ENCODE results near the gene PLEKHG4B.
"Not testable (repeated sequence)": the region's sequence is repeated elsewhere in the genome, so short reads cannot be mapped to it uniquely, and the experiment has no call there.

Gene PLEKHG4B

DNA sequence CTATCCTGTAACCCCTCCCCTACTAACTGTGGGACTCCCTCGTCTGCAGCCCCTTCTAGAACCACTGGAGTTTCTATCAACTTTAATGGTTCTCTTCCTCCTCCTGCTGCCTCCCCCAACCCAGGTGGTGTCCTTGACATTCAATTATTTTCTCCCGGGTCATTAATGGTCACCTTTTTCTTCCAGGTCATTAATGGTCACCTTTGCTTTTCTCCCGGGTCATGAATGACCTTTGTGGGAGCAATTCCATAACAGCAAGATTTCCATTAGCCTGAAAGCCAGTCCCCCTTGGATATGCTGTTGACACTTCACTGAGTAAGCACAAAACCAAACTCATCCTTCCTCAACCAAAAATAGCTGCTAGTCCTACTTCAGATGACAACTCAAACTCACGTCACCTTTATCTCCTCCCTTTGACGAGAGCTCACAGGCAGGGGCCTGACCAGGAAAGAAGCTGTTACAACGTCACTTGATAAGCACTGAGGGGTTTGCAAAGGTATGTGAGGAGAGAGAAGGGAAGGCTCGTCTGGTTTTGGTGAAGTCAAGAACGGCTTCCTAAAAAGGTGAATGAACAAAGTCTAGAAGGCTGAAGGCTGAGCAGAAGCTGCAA is 115.1 kb downstream of the PLEKHG4B start:
- Histone ChIP-seq H3K27ac (no peak overlapping the region), H3K4me3 (no peak overlapping the region)

DNA sequence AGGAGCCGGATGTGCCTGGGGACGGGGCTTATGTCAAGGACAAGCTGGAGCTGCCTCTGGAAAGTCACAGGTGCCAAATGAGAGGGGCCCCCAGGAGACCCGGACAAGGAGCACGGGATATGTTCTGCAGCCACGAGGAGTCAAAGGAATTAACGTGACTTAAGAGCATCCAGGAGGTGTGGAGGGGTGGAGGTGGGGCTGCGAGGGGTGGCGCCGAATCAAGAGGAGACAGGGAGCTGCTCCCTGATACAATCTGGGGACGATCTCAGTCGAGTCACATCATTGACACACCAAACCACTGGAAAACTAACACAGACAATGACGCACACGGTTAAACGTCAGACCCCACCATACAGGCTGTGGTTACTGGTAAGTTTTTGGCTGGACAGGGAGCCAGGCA is 115.6 kb downstream of the PLEKHG4B start:
- Histone ChIP-seq H3K27ac (no peak overlapping the region), H3K4me3 (no peak overlapping the region)

DNA sequence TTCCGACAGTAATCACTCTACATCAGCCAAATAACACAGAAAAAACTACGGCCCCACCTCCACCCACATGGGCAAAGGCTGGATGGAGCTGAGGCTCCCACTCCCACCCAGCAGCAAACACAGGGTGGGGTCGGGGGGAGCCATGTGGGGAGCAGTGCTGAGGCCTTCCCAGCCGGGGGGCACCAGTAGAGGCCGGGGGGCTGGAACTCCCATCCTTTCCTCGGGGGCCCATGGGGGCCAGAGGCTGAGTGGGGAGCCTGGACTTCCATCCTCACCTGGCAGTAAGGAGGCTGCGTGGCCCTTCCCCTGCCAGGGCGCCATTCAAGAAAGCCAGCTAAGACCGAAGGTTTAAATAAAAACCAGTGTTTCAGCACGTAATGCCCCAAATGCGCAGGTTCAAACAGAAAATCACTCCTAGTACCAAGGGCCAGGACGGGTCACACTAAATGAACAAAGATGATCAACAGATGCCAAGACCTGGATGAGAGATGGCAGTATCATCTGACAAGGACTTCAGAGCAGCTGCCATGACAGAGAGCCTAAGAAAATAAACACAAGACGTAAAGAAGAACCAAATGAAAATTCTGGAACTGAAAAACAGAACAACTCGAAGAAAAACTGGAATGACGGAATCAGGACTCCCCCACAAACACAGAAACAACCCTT is 116.6 kb downstream of the PLEKHG4B start:
- H3K27ac ChIP-seq, result no peak overlapping the region
- no peak overlapping the region for H3K4me3 ChIP-seq

DNA sequence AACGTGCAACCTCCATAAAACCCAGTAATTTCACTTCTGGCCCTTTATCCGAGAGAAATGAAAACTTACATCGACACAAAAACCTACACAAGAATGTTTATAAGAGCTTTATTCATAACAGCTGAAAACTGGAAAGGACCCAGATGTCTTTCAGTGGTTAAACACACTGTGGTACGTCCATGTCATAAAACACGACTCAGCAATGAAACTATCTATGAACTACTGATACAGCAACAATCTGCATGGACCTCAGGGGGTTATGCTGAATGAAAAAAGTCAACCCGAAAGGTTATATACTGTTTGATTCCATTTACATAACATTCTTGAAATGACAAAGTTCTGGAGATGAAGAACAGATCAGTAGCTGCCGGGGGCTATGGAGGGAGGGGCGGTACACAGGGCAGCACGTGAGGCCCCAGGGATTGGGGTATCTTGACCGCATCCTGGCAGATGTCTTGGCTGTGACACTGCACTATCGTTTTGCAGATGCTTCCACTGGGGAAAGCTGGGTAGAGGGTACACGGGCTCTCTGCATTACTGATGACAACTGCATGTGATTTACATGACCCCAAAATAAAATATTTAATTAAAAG is 121.9 kb downstream of the PLEKHG4B start:
- no peak overlapping the region for H3K4me3 ChIP-seq
- peak overlapping the region in 1 of 21 experiments; percentile 51 for H3K27ac ChIP-seq

DNA sequence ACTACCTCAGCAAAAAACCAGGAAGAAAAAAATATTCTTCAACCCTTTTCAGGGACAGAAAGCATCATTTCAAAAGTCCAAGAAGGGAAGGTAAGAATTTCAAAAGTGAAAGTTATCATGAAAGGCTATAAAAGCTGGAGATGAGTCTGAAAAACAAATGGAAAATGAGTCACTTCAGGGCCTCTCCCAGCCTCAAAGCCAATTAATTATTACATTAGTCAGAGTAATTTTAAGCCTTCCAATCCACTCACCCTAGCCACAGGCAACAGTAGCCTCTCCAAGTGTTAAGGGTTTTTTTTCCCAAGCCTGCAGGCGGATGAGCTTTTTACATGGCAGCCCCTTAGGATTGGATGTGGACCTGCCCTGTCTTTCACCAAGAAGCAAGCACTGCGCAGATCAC is 123.3 kb downstream of the PLEKHG4B start:
- not testable (repeated sequence) for H3K4me3 ChIP-seq
- H3K27ac ChIP-seq, result peak overlapping the region in 6 of 21 experiments; percentile 14 to 63 (median 45)

DNA sequence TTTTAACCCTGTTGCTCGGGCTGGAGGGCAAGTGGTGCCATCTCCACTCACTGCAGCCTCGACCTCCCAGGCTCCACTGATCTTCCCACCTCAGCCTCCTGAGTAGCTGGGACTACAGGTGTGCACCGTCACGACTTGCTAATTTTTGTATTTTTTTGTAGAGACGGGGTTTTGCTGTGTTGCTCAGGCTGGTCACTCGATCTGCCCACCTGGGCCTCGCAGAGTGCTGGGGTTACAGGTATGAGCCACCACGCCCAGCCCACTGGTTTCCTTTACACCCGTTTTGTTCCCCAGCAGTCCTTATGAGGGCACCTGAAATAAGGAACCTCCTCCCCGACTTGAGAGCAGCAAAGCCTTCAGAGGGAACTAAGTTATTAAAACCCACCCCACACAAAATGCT is 124.1 kb downstream of the PLEKHG4B start:
- H3K4me3 ChIP-seq, result not testable (repeated sequence)
- peak overlapping the region in 1 of 21 experiments; percentile 3 for H3K27ac ChIP-seq

DNA sequence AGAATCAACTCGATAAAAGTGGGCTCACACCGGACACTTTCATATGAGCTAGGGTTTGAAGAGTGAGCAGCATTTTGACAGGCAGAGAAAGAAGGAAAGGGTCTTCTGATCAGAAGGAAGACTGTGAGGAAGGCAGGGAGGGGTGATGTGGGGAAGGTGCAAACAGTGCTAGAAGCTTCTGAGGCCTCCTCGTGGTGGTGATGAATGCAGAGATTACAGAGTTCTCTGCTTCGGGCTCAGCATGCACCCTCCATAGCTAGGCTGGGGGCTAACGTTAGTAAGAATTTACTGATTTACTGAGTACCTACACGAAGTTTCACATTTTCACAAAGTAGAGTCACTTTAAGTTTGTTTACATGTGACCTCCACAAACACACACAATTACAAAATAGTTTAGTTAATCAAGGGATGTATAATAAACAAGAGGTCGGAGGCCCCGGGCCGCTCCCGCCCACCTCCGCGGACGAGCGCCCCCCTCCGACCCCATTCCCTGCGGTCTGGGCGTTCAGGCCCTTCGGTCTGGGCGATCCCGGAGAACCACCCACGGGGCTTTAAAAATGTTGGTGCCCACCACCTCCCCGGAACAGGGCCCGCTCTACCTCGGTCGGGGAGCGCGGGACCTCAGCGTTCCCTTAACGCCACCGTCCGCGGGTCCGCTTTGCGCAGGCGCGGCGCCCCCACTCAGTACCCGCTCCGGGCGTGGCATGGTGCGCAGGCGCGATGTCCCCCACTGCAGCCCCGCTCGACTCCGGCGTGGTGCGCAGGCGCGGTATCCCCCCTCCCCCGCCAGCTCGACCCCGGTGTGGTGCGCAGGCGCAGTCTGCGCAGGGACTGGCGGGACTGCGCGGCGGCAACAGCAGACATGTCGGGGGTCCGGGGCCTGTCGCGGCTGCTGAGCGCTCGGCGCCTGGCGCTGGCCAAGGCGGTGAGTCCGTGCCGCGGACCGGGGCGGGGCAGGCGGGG is 125.8 kb downstream of the PLEKHG4B start, which contains the start of the genes CCDC127 and SDHA:
Gene CCDC127 (minus strand): TSS at position 660 of the 963 bp plus-strand sequence. CDS start 1,304 bp downstream, outside the sequence.
Gene SDHA (plus strand): TSS at position 827 of the 963 bp plus-strand sequence. CDS start 36 bp downstream, at position 863.
- peak within 1 kb of the TSS; percentile 68 to 99 (median 93) for H3K27ac ChIP-seq

DNA sequence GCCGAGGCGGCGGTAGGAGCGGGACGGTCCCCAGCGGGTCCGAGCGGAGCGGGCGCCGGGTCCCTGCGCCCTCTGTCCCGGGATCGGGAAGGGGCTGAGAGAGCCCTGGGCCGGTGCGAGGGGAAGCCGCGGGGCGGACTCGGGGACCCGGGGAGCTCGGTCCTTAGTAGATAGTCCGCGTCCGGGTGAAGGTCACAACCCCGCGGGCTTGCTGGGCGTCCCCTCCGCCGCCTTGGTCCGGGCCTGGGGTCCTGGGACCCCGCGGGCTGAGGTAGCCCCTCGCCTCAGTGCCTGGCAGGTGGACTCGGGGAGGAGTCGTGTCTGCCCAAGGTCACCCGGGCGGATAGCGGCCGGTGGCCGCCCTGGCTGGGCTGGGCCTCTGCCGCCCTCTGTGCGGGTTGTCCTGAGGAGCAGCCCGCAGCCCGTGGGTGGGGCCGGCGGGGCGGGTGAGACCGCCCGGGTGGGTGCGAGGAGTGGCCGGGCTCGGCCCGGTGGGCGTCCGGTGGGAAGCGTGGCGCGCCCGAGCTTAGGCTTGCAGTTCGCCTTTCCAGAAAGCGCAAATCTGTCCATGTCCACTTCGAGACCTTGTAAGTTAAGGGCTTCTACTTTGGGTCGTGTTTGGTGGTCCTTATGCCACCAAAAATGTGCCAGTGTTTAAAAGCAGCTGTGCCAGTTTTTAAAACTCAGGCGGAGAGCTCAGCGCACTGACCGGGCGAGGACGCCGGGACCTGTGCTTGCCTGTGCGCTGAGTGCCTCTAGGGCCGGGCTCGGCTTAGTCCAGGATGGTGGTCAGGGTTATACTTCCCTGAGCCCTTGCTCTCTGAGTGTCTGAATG is 126.7 kb downstream of the PLEKHG4B start:
- Histone ChIP-seq H3K27ac (peak overlapping the region; percentile 68 to 99 (median 93)), H3K4me3 (peak overlapping the region; percentile 53 to 99 (median 80))

More for the DNA sequence above, 125.8 kb downstream of the PLEKHG4B start, which contains the start of the genes CCDC127 and SDHA:
- peak within 1 kb of the TSS; percentile 53 to 99 (median 80) for H3K4me3 ChIP-seq

DNA sequence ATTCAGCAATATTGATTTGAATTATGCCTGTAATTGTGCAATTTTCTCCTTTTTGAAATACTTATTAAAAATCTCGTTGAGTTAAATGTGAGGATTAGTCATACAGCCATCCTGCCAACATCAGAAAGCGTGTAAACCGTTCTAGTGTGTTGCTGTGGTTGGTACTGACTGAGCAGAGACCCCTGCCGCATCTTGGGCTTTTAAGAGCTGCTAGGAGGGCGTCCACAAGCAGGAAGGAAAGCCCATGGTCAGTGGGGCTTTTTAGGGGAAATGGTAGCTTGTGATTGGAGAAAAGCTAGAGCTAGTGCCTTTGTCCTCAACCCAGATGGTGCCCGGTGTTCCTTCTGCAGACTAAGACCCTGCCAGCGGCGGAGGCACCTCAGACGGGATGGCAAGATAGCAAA is 127.5 kb downstream of the PLEKHG4B start:
- peak overlapping the region; percentile 53 to 99 (median 80) for H3K4me3 ChIP-seq
- H3K27ac ChIP-seq, result peak overlapping the region in 17 of 21 experiments; percentile 4 to 99 (median 93)

DNA sequence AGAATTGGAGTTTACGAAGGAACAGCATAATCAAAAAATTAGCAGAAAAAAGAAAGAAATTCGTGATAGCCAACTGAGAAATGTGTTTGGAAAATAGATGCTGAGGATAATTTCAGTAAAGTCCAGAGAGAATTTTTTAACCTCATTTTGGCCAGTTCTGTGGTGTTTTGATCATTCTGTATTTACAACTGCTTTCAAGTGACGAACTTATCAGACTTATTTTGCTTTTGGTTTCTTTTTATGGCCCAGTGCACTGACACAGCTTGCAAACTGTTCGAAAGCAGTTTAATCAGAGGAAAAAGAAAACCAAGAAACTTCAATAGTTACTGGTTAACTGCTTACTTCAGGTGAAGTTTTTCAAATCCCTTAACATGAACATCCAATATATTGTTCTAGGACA is 128.0 kb downstream of the PLEKHG4B start:
- Histone ChIP-seq H3K27ac (peak overlapping the region in 15 of 21 experiments; percentile 4 to 99 (median 93)), H3K4me3 (peak overlapping the region; percentile 53 to 99 (median 80))

DNA sequence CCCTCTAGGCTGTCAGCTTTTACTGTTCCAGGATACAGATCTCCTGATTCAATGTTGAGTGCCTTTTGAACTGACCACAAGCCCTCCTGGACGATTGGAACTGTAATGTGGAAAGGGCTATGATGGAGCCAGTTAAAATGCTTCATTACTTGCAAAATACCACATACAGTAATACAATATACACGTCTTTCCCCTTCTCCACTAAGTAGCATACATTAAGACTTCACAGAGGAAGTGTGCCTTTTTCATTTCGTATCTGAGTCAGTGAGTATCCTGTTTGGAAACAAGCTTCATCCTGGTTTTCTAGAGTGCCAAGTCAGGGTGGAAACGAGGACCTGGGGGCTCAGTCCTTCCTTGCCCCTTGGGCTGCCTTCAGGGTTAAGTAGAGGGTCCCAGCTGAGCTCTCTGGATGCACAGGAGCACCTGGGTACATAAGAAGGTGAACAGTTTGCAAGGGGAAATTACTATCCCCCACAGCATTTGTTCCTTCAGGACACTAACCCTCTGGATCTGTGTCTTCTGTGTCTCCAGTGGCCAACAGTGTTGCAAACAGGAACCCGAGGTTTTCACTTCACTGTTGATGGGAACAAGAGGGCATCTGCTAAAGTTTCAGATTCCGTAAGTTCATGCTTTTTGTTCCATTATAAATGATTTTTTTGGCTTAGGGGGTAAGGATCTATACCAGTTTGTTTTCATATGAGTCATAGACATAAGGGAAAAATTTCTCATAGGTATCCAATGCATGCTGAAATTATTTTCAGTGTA is 131.2 kb downstream of the PLEKHG4B start:
- not testable (repeated sequence) for H3K4me3 ChIP-seq
- peak overlapping the region in 1 of 21 experiments; percentile 25 for H3K27ac ChIP-seq

DNA sequence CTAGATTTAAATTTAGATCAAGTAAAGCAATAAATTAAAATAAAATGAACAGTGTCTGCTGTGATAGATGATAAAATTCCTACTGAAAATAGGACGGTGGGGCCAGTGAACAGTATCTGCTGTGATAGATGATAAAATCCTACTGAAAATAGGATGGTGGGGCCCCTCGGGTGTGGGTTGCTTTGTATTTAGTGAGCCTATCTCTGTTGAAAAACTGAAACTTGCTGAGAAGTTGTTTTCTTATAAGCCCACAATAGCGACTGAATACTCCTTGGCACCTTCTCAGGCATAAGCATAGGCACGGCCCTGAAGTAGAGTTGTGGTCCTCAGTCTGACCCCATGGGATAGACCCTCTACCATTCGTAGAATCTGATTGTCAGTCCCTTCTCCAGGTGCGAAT is 131.8 kb downstream of the PLEKHG4B start:
- no peak overlapping the region for H3K27ac ChIP-seq
- H3K4me3 ChIP-seq, result no peak overlapping the region

DNA sequence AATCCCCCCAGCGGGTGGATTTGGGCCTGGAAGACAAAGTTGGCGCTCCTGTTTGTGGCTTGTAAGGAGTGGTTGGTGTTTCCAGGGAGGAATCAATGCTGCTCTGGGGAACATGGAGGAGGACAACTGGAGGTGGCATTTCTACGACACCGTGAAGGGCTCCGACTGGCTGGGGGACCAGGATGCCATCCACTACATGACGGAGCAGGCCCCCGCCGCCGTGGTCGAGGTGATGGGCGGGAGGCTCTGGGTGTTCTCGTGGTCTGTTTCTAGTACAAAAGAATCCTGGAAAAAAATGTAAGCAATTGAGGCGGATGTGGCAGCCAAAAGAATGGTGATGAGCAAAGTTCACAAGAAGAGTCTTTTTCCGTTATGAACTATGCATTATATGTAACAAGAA is 133.4 kb downstream of the PLEKHG4B start:
- no peak overlapping the region for H3K4me3 ChIP-seq
- H3K27ac ChIP-seq, result no peak overlapping the region

DNA sequence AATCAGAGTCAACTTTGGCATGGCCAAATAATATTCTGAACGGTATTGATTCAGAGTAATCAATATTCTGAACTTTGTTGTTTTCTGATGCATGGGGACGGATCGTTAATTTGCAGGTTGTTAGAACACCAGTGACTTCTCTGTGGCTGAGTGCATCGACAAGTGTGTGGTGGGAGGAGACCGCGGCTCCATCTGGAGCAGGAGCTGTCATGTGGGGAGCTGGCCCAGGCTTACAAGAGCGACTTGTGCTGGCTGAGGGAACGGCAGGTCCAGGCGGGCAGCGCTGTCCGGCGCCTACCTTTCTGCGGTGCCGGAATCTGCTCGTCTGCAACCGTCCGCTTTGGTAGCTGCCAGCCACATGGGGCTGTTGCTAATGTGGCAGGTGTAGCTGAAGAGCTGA is 135.4 kb downstream of the PLEKHG4B start:
- H3K27ac ChIP-seq, H3K4me3 ChIP-seq: not testable (repeated sequence)

DNA sequence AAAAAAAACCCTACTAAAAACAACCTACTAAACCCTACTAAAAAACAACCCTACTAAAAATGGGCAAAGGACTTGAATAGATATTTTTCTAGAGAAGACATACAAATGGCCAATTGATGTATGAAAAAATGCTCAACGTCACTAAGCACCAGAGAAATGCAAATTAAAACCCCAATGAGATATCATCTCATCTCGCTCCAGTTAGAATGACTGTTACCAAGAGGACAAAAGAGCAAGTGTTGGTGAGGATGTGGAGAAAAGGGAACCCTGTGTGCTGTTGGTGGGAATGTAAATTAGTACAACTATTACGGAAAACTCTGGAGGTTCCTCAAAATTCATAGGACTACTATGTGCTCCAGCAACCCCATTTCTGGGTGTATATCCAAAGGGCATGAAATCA is 136.9 kb downstream of the PLEKHG4B start:
- Histone ChIP-seq H3K27ac (no peak overlapping the region), H3K4me3 (no peak overlapping the region)

DNA sequence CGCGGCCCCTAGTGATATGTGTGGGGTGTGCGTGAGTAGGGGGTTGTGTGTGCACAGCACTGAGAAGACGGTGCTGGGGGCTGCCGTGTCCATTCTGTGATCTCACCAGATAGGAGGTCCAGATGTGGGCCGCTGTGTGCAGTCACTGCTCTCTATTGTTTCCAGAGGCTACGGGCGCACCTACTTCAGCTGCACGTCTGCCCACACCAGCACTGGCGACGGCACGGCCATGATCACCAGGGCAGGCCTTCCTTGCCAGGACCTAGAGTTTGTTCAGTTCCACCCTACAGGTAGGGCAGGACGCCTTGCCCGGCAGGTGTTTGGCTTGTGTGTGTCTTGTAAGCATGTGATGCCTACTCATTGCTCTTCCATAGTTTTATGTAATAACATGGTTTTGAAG is 138.7 kb downstream of the PLEKHG4B start:
- Histone ChIP-seq H3K27ac (no peak overlapping the region), H3K4me3 (no peak overlapping the region)

DNA sequence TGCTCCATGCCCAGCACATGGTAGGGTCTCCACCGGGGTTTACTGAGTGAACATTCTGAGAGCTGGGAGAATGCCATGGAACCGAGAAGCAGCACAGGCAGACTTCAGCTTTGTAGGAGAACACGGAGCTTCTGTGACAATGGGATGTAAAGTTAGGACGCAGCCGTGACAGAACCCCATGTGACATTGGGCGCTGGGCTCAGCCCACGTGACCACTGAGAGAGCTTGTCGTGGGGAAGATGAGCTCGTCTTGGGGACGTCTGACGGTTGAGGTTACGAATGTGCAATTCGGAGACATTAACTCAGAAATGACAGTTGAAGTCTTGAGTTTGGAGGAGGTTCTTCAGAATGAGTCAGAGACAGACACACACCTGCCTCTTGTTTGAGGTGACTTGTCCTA is 139.7 kb downstream of the PLEKHG4B start:
- Histone ChIP-seq H3K27ac (no peak overlapping the region), H3K4me3 (no peak overlapping the region)

DNA sequence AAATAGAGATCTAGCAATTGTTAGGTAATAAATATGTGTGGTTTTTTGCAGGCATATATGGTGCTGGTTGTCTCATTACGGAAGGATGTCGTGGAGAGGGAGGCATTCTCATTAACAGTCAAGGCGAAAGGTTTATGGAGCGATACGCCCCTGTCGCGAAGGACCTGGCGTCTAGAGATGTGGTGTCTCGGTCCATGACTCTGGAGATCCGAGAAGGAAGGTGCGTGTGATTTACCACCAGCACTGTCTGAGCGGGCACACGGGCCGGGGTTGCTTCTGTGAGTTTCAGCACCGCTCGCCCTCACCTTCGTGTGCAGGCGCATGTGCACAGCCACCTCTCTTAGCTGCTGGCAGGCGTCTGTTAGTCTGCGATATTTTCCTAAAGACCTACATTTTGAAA is 141.5 kb downstream of the PLEKHG4B start:
- H3K4me3 ChIP-seq, H3K27ac ChIP-seq: not testable (repeated sequence)

All from skin epidermis (tissue), 12 donors.